Kidney (tissue), 14 donors: ENCODE data around the gene F5. TPM values are rescaled to one million over a fixed set of nuclear protein-coding genes. Genes with fewer than 3 reads are reported as not detected.

Experiments used
- DNase-seq, 5 donors: peaks; one replicate each; pipeline ENCODE4 v3.0.0-alpha.2; 2013 to 2020
- FAIRE-seq: peaks from 2 replicates; lab custom pipeline; 2012; peaks lifted over from hg19 to GRCh38; lab: Jason Lieb, UNC
- H3K27ac ChIP-seq, 2 donors: one replicate each; pipeline ENCODE4 v1.7.0; 2013; ENCODE audit warnings: low read depth in 2 of 2, low read length in 2 of 2, inconsistent platforms in 1 of 2
- H3K27me3 ChIP-seq: one replicate; pipeline ENCODE4 v1.7.1; 2013; ENCODE audit warnings: low read length, inconsistent platforms; ENCODE audit not compliant: control insufficient read depth, insufficient read depth
- H3K36me3 ChIP-seq, 3 donors: one replicate each; pipeline versions ENCODE4 v1.7.0 to v1.7.1; 2013; ENCODE audit warnings: low read length in 3 of 3, control low read depth in 1 of 3, inconsistent platforms in 1 of 3; ENCODE audit not compliant: insufficient read depth in 3 of 3, control insufficient read depth in 2 of 3
- H3K4me1 ChIP-seq, 3 donors: one replicate each; pipeline versions ENCODE4 v1.7.0 to v1.7.1; 2013; ENCODE audit warnings: low read length in 3 of 3, inconsistent platforms in 1 of 3, low read depth in 1 of 3; ENCODE audit not compliant: control insufficient read depth in 2 of 3, insufficient read depth in 2 of 3
- H3K4me3 ChIP-seq, 3 donors: one replicate each; pipeline versions ENCODE4 v1.7.0 to v1.8.1; 2013; ENCODE audit warnings: low read length in 3 of 3, control low read depth in 1 of 3, inconsistent platforms in 1 of 3
- H3K9ac ChIP-seq, 3 donors: one replicate each; pipeline versions ENCODE4 v1.7.0 to v1.7.1; 2013; ENCODE audit warnings: low read length in 3 of 3, control low read depth in 1 of 3, inconsistent platforms in 1 of 3
- H3K9me3 ChIP-seq, 3 donors: one replicate each; pipeline versions ENCODE4 v1.7.0 to v1.7.1; 2013; ENCODE audit warnings: low read length in 3 of 3, control low read depth in 1 of 3, inconsistent platforms in 1 of 3; ENCODE audit not compliant: control insufficient read depth in 2 of 3, insufficient read depth in 1 of 3
- intact Hi-C: fragments of 100-400 bp; cut with DNase I; formaldehyde crosslinking; loops from one replicate; pipeline ENCODE4 v1.11.1; 2022
- polyA plus RNA-seq: library from polyadenylated mRNA; stranded (reverse); fragments of 350-450 nt; fragmentation: Illumina TruSeq; extraction: RNeasy Lipid Tissue Mini Kit (QIAGEN cat#74804); gene quantifications from one replicate; pipeline ENCODE4 v1.2.3, GENCODE V29; 2014; ENCODE audit warnings: low read depth, low replicate concordance; ENCODE audit not compliant: insufficient read depth
- total RNA-seq: library from RNA; stranded (reverse); fragmentation: NEBNext Ultra II Directional; extraction: Animal tissue kit (Norgen Biotek cat#: 25700); gene quantifications from one replicate; pipeline ENCODE4 v1.2.1, GENCODE V29; 2021
- TF ChIP-seq, protein P1 (sequence below): IDR thresholded peaks from 3 replicates; pipeline ENCODE4 v1.5.1; 2012; ENCODE audit warnings: mild to moderate bottlenecking, moderate library complexity, borderline replicate concordance; ENCODE audit not compliant: insufficient read depth; ENCODE audit errors: extremely low read depth
- donor health status: control.
- donor health status: control.
- donor health status: control.
- donor health status: control.
- donor health status: control.
- donor health status: DM: yes; HTN: yes; CAD: no.
- donor health status: Normal renal cell carcinoma (clear cell type).

Gene F5
- total and polyA plus RNA-seq, 2 donors from 2014 or later, result 3.8 to 5.1 TPM

DNA sequence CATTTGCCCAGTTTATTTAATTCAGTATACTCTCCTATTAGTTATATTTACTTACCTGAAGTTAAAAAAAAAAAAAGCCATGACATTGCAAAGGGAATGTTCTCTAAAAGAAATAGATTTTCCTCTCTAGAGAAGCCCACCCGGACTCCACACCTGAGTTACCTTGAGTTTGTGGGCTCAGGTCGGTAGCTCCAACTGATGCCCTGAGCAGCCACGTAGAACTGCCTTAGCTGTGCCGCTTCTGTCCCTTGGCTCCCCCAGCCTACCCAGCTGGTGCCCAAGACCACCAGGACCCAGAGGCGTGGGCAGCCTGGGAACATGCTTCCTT lies 250 bp downstream of the F5 start:
- peak overlapping the region in 2 of 3 donors; percentile 5 to 47 for H3K4me3 ChIP-seq

DNA sequence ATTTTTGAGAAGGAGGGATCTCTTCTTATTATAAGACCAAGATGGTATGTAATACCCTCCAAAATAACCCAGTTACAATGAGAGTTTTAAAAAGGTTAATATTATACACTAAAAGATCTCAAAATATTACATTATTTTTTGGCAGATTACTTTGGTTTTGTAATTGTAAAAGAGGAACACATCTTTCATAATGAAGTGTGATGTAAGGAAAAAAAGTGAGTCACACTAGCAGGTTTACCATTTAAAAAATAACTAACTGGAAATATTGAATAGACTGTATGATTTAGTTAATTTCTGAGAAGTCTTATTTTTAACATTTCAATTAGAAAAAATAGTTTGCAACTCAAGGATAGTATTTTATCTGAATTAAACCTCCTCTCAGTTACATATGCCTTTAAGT lies 1.1 kb downstream of the F5 start:
- Histone ChIP-seq H3K4me1 (peaks cover 0 to 7% (median 0%) of the 10 kb centered on the region in 3 donors), H3K36me3 (no peaks in the 10 kb centered on the region), H3K9ac (no peak overlapping the region), H3K9me3 (no peaks in the 10 kb centered on the region), H3K4me3 (no peak overlapping the region), H3K27me3 (no peaks in the 10 kb centered on the region), H3K27ac (no peak overlapping the region)
- DNase-seq (no peak), FAIRE-seq (no peak)
- intact Hi-C loops, result no loop called here
- TF ChIP-seq, protein P1, sequence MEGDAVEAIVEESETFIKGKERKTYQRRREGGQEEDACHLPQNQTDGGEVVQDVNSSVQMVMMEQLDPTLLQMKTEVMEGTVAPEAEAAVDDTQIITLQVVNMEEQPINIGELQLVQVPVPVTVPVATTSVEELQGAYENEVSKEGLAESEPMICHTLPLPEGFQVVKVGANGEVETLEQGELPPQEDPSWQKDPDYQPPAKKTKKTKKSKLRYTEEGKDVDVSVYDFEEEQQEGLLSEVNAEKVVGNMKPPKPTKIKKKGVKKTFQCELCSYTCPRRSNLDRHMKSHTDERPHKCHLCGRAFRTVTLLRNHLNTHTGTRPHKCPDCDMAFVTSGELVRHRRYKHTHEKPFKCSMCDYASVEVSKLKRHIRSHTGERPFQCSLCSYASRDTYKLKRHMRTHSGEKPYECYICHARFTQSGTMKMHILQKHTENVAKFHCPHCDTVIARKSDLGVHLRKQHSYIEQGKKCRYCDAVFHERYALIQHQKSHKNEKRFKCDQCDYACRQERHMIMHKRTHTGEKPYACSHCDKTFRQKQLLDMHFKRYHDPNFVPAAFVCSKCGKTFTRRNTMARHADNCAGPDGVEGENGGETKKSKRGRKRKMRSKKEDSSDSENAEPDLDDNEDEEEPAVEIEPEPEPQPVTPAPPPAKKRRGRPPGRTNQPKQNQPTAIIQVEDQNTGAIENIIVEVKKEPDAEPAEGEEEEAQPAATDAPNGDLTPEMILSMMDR, result no peak

More for the DNA sequence above, 250 bp downstream of the F5 start:
- Histone ChIP-seq H3K27me3 (no peaks in the 10 kb centered on the region), H3K36me3 (no peaks in the 10 kb centered on the region), H3K9me3 (no peaks in the 10 kb centered on the region), H3K4me1 (peaks cover 0 to 7% (median 0%) of the 10 kb centered on the region in 3 donors), H3K9ac (peak overlapping the region in 1 of 3 donors; percentile 39), H3K27ac (no peak overlapping the region)
- DNase-seq (no peak), FAIRE-seq (no peak)
- TF ChIP-seq, protein P1, result no peak
- intact Hi-C loops, result no loop called here

DNA sequence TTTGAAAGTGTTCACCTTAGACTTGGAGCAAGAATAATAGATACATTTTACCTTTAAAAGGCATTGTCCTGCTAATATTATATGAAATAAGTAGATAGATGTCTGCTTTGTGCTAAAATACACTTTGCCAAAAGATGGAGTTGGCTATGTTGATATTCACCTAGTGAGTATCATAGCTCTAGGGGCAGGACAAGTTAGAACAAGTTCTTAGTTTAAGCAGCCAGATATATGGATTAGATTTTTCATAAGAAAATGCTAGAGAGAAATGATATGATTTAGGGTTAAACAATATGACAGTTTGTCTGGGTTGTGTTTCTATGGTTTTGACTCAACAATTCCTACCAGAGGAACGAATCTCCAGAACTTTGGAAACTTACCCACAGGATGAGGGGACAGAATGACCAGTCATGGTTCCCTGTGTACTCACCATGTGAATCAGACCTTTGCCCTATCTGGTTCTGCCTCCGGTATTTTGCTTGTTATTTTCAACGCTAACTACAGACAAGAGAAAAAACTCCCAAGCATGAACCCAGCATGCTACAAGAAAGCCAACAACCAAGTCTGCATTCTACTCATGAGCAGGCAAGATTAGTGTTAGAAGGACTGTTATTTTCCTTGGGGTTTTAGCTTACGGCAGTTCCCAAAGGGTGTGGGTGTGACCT lies 1.7 kb downstream of the F5 start:
- FAIRE-seq (no peak), DNase-seq (peak in 1 of 5 donors; percentile 2)
- TF ChIP-seq, protein P1, result no peak
- intact Hi-C loops, result no loop called here
- Histone ChIP-seq H3K36me3 (no peaks in the 10 kb centered on the region), H3K9ac (no peak overlapping the region), H3K4me3 (no peak overlapping the region), H3K27ac (no peak overlapping the region), H3K9me3 (no peaks in the 10 kb centered on the region), H3K27me3 (no peaks in the 10 kb centered on the region), H3K4me1 (peaks cover 0 to 7% (median 0%) of the 10 kb centered on the region in 3 donors)
